Activated naive CD8-positive, alpha-beta T cell (primary cell): ENCODE measurements around the gene URM1.

Experiments
- H3K27ac Mint-ChIP-seq: one replicate; pipeline ENCODE4 v1.8.0; 2021; ENCODE audit warnings: mixed read lengths
- H3K27me3 Mint-ChIP-seq: one replicate; pipeline ENCODE4 v1.8.0; 2021; ENCODE audit warnings: mixed read lengths
- H3K36me3 Mint-ChIP-seq: one replicate; pipeline ENCODE4 v1.8.0; 2021; ENCODE audit warnings: mixed read lengths
- H3K4me1 Mint-ChIP-seq: one replicate; pipeline ENCODE4 v1.8.0; 2021; ENCODE audit warnings: low read depth, mixed read lengths
- H3K4me3 Mint-ChIP-seq: one replicate; pipeline ENCODE4 v1.8.0; 2021; ENCODE audit warnings: mild to moderate bottlenecking, mixed read lengths
- H3K9me3 Mint-ChIP-seq: one replicate; pipeline ENCODE4 v1.8.0; 2021; ENCODE audit warnings: low read depth, mixed read lengths

Gene URM1

DNA sequence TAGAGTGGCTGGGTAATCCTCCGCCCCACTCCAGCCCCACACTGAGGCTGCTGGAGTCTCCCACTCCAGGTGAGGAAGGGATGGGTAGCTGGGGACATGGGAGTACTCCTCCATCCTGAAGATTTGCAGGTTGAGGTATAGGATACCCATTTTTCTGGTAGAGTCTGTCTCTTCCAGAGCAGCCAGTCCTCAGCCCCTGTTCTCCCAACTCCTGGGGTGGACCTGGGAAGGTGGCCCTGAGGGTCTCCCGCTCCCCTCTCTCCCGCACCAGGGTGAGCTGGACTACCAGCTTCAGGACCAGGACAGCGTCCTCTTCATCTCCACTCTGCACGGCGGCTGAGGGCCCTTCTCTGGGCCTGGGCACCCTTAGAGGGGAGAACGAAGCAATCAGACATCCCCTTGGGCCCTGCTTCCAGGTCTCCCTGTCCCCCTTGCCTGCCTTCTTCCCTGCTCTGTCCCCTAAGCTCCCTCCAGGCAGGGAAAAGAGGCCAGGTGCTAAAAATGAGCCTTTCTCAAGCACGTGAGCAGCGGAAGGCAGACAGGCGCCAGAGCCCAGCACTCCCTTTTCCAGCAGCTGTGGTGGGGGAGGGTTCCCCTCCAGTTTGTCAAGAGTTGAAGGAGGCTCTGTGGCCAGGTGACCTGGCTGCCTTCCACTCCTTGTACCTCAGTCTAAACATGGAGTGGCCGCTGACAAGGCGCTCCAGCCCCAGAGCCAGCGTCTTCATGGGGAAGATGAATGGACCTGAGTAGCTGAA, 18.4 kb downstream of the URM1 start:
- no peaks in the 10 kb centered on the region for H3K4me1 Mint-ChIP-seq
- H3K36me3 Mint-ChIP-seq, result peaks cover 2% of the 10 kb centered on the region
- no peaks in the 10 kb centered on the region for H3K9me3 Mint-ChIP-seq
- H3K4me3 Mint-ChIP-seq, result no peak overlapping the region
- no peak overlapping the region for H3K27ac Mint-ChIP-seq
- H3K27me3 Mint-ChIP-seq, result no peaks in the 10 kb centered on the region

DNA sequence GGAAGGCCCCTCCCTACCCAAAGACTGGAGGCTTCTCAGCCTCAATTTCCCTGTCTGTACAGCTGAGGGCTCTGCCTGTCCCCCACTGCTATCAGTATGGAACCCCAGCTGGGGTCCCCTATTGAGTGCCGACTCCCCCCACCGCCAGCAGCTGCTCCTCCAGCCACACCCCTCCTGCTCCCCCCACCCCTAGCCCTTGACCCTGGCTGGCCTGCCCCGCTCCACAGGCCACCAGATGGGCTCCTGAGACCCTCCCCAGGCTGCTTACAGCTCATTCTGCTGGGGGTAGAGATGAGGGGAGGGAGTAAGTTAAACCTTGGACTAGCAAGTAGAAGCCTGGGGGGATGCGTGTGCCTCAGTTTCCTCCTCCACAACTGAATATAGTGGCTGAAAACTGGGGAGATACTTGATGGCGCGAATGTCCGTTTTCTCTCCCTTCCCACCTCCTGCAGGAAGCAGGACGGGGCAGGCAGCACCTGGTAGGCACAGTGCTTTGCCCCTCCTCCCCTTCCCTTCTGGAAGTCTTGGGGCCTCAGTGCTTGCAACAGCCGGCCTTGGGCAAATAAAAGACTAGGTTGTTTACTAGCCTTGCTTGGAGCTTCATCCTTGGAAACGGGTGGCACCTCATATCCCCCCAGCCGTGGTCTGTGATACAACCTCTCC, 19.1 kb downstream of the URM1 start:
- Mint-ChIP-seq H3K4me1 (no peaks in the 10 kb centered on the region), H3K36me3 (peaks cover 2% of the 10 kb centered on the region), H3K4me3 (no peak overlapping the region), H3K27me3 (no peaks in the 10 kb centered on the region), H3K9me3 (no peaks in the 10 kb centered on the region), H3K27ac (no peak overlapping the region)

DNA sequence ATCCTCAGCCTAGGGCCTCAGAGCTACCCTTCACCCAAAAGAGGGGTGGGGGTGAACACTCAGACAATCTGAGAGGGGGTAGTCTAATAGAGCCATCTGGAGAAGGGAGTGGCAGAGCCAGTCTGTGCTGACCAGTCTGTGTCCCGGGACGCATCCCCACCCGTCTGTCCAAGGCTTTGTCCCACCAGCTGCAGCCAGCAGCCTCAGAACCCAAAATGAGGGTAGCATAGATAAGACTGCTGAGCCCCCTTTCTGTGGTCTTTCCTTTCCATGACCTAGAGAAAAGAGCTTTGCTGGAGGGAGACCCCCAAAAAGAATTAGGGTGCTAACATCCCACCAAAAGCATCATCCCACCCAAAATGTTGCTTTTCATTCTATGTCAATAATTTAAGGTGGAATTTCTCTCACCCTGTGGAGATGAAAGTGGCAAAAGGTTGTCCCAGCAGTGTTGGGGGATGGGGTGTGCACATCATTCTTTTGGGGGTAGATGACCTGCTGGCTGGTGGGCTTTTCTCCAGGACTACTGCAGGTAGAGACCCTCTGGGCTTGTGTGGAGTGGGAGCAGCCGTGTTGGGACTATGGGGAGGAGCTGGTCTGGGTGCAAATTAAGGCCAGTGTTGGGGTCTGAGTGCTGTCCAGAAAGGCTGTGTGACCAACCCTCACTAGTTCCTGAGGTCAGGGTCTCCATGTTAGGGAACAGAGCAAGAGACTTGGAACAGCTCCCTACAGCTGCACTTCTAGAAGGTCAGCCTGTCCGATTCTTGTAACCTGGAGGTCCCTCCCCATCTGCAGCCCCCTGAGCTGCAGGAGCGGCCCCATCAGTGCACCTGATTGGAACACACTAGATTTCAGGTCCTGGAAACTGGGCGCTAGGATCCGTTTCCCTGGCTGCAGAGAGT, 19.9 kb downstream of the URM1 start:
- no peak overlapping the region for H3K27ac Mint-ChIP-seq
- H3K4me3 Mint-ChIP-seq, result no peak overlapping the region
- peaks cover 2% of the 10 kb centered on the region for H3K36me3 Mint-ChIP-seq
- H3K4me1 Mint-ChIP-seq, result no peaks in the 10 kb centered on the region
- no peaks in the 10 kb centered on the region for H3K9me3 Mint-ChIP-seq
- no peaks in the 10 kb centered on the region for H3K27me3 Mint-ChIP-seq

DNA sequence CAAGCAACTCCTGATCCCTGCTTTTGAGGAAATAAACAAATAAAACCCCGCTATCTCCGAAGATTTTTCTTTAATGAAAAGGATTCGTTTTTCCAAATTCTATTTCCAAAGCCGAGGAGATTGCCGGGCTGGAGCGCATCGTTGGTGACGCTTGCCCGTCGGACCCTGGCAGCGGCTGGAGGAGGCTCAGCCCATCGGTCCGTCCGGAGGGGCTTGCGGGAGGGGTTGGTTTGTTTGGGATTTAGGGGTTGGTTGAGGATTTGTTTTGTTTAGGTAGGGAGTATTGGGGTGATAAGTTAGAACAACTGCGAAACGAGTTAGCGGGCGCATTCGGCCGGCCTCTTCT, 20.8 kb downstream of the URM1 start:
- Mint-ChIP-seq H3K4me3 (no peak overlapping the region), H3K4me1 (peaks cover 3% of the 10 kb centered on the region), H3K27me3 (no peaks in the 10 kb centered on the region), H3K36me3 (peaks cover 2% of the 10 kb centered on the region), H3K9me3 (no peaks in the 10 kb centered on the region), H3K27ac (no peak overlapping the region)

DNA sequence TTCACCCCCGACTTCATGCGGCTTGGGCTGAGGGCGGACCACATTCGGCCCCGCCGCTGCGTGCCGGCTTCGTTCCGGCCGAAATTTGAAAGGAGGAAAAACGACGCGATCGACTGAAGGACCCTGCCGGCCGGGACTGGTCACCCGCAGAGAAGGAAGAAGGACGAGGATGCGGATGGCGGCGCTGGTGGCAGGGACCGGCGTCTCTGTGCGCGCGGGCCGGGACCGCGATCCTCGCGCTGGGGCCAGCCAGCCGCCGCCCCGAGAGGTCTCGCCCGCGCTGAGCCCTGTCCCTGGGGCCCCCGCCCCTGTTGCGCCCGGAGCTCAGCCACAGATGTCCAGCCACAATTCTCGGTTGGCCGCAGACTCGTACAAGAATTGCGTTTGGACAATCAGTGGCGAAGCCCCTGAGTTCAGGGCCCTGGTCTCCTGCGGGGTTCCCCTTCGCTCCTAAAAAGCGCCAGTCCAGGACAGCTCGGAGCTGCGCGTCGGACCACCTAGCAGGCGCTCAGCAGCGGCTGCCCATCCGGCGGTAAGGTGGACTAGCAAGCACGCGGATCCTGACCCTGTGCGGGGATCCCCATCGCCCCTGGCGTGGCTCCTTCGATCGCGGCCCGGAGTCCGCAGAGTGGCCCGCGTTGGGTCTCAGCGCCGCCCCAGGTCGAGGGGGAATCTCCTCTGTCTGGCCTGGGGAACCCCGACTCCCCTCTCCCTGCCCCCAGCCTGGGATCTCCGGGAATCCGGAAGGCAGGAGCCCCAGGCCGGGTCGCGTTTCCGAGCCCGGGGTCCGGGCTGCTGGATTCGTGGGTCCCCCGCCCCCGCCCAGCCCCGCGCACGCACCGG, 21.3 kb downstream of the URM1 start:
- peaks cover 2% of the 10 kb centered on the region for H3K36me3 Mint-ChIP-seq
- H3K9me3 Mint-ChIP-seq, result no peaks in the 10 kb centered on the region
- H3K4me3 Mint-ChIP-seq, result no peak overlapping the region
- no peak overlapping the region for H3K27ac Mint-ChIP-seq
- H3K27me3 Mint-ChIP-seq, result no peaks in the 10 kb centered on the region
- peaks cover 4% of the 10 kb centered on the region for H3K4me1 Mint-ChIP-seq

DNA sequence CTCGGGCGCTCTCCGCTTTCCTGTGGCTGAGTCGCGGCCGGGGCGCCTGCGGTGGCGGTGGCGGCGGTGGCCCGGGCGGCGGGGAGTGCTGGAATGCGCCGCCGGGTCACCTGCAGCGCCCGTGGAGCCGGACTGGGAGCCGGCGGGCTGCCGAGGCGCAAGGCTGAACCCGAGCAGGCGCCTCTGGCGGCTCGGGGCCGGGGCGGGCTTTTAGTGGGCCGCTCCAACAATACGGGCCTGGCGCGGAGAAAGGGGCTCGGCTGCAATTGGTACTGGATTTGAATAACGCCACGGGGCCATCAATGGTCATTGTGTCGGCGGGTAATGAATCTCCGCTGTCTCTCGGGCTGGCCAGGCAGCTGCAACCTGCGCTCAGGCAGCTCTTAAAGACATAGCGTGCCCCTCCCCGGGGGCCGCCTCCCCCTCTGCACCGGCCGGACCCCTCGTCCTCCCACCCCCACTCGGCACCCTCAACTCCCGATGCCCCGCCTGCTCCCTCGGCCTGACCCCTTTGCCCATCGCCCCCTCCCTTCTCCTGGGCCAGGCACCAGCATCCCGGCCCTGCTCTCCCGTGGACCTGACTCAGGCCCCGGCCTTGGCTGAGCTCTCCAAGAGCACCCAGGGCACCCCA, 22.1 kb downstream of the URM1 start:
- H3K9me3 Mint-ChIP-seq, result no peaks in the 10 kb centered on the region
- peaks cover 4% of the 10 kb centered on the region for H3K4me1 Mint-ChIP-seq
- H3K4me3 Mint-ChIP-seq, result no peak overlapping the region
- no peak overlapping the region for H3K27ac Mint-ChIP-seq
- peaks cover 2% of the 10 kb centered on the region for H3K36me3 Mint-ChIP-seq
- peaks cover 2% of the 10 kb centered on the region for H3K27me3 Mint-ChIP-seq

DNA sequence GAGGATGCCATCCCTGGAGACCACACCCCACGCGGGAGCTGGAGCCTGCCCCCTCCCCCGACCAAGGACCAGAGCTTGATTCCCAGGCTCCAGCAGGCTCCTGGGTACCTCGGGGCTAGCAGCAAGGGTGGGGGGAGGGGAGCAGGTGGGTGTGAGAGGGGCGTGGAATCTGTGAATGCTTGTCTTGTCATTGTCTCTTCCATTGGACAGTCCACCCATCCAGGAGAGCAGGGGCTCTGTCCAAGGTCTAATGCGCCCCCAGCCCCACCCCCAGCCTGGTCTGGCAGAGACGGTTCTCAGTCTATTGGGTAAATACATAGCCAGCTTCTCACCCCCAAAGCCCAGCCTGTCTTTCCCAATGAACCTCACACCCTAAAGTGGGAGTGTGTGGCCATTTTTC, 22.8 kb downstream of the URM1 start:
- Mint-ChIP-seq H3K4me3 (no peak overlapping the region), H3K9me3 (no peaks in the 10 kb centered on the region), H3K27me3 (peaks cover 2% of the 10 kb centered on the region), H3K4me1 (peaks cover 4% of the 10 kb centered on the region), H3K36me3 (peaks cover 2% of the 10 kb centered on the region), H3K27ac (no peak overlapping the region)

DNA sequence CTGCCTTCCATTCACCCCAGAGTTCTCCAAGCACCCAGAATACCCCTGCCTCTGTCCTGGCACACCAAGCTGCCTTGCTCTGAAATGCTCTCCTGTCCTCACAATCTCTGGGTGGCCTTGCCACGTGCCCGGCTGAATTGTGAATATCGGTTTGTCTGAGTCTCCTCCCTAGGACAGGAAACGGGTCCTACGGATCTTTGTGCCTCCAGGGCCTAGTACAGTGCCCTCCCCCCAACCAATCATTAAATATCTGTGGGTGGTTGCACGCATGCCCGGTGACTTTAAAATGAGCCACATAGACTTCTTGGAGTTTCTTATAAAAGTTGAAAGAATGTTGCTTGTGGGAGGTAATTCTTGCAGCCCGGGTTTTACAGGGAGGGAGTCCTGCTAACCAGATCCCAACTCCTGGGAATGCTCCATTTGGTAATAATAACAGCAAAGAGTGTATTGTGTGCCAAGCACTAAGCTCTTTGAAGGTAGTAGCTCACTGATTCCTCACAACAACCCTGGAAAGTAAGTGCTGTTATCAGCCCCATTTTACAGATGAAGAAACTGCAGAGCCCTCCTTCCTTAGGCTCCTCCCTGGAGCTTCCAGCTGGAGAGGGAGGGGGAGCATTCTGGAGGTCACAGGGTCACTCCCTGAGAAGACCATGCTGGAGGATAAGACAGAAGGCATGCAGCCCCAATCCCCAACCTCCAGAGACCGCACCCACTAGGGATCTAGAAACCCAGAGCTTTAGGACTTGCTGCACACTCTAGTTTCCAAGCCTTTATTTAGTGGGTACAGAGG, 23.4 kb downstream of the URM1 start:
- Mint-ChIP-seq H3K36me3 (peaks cover 2% of the 10 kb centered on the region), H3K4me3 (no peak overlapping the region), H3K27me3 (peaks cover 2% of the 10 kb centered on the region), H3K9me3 (no peaks in the 10 kb centered on the region), H3K27ac (no peak overlapping the region), H3K4me1 (peaks cover 4% of the 10 kb centered on the region)

DNA sequence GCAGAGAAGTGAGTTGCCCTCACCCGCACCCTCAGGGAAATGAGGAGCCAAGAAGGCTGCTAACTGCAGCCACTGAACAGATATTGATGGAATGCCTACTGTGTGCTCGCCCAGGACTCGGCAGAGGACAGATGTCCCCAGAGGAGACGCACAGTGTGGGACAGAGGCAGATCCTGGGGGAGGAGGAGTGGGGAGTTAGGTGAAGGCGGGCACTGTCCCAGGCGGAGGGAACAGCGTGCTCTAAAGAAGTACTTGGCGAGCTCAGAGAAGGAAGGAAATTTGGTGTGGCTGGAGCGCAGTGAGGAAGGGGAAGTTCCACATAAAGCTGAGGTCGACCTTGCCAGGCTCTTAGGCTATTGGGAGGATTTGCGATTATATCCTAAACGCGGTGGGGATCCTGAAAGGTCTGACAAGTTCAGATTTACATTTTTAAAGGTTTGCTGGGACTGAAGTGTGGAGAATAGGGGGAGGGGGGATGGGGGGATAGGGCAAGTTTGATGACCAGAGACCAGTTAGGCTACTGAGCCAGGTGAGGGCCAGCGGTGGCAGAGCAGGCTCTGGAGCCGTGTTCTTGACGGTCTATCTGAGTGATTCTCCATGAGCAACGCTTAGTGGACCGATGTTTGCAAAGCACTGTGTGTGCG, 25.9 kb downstream of the URM1 start:
- Mint-ChIP-seq H3K27ac (peak overlapping the region; percentile 5), H3K9me3 (no peaks in the 10 kb centered on the region), H3K27me3 (peaks cover 2% of the 10 kb centered on the region), H3K4me3 (no peak overlapping the region), H3K4me1 (peaks cover 4% of the 10 kb centered on the region), H3K36me3 (peaks cover 2% of the 10 kb centered on the region)

DNA sequence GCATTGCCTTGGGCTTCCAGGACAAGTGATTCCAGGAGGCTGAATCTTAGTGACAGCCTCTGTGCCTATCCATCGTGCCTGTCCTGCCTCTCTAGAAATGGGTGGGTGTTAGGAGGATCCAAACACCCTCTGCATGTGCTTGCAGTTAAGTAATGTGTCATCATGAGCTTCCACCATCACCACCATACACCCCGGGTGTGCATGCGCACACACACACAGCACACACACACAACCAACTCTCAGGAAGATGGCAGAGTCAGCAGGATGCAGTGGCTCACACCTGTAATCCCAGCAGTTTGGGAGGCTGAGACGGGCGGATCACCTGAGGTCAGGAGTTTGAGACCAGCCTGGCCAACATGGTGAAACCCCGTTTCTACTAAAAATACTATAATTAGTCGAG, 26.7 kb downstream of the URM1 start:
- H3K36me3 Mint-ChIP-seq, result peaks cover 2% of the 10 kb centered on the region
- peaks cover 4% of the 10 kb centered on the region for H3K4me1 Mint-ChIP-seq
- H3K9me3 Mint-ChIP-seq, result no peaks in the 10 kb centered on the region
- no peak overlapping the region for H3K27ac Mint-ChIP-seq
- no peak overlapping the region for H3K4me3 Mint-ChIP-seq
- peaks cover 2% of the 10 kb centered on the region for H3K27me3 Mint-ChIP-seq

DNA sequence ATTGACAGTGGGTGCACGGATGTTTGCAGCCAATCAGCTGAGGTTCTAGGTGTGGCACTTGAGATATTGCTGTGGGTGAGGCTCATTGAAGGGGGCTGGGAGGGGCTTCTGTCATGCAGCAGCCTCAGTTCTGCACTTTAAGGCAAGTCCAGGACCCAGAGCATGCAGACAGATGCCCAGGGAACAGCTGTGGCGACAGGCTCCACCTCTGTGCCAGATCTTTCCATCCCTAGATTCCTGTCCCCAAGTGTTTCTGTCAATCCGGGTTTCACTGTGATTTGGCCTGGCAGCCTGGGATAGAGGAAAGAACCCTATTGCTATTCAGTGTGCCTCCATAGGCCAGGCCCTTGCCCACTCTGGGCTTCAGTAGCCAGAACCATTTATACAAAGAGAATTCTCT, 28.7 kb downstream of the URM1 start:
- Mint-ChIP-seq H3K9me3 (no peaks in the 10 kb centered on the region), H3K27me3 (peaks cover 2% of the 10 kb centered on the region), H3K36me3 (no peaks in the 10 kb centered on the region), H3K27ac (no peak overlapping the region), H3K4me3 (no peak overlapping the region), H3K4me1 (peaks cover 4% of the 10 kb centered on the region)

DNA sequence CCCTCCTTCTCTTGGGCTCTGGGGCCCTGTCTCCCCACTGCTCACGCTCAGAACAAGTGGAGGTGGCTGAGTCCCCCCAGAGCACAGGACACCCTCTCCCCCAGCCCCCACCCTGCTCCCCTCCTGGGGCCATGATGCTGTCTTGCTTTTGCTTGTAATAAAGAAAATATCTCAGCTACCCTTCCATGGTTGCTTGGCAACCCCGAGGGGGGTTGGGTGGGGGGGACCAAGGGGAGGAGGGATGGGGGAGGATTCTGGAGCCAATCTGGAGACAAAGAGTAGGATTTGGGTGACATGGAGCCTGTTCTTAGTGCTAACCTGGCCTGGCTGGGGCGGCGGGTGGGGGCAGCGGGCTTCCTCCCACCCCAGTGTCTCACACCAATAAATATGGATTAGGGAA, 33.4 kb downstream of the URM1 start:
- Mint-ChIP-seq H3K9me3 (no peaks in the 10 kb centered on the region), H3K27ac (no peak overlapping the region), H3K4me3 (no peak overlapping the region), H3K36me3 (no peaks in the 10 kb centered on the region), H3K27me3 (peaks cover 2% of the 10 kb centered on the region), H3K4me1 (no peaks in the 10 kb centered on the region)

DNA sequence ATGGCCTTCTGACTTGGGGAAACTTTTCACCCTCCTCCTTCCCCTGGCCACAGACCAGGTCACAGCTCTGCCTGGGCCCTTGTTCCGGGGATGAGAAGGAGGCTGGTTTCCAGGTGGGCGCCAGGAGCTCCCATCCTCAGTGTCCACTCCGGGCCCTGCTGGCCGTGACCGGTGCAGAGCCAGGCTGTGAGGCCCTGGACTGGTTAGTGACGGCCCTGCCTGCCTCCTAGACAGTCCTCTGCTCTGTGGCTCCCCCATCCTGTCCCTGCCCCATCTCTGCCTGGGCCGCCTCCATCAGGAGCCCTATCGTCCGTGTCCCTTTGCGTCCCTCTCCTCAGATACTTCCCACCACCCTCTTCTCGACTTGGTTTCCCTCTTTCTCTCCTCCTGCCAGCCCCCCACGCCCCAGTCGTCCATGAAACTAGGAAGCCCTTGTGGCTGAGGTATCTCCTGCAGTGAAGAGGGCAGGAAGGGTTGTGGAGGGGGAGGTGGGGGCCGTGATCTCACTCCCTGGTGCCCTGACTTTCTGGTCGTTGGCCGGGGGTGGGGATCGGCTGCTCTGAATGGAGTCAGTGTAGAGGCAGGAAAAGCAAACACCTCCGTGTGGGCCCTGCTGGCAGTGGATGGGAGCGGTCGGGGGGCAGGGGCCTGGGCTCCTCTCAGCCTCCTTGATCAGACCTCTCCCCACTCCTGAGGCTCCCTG, 34.1 kb downstream of the URM1 start:
- no peaks in the 10 kb centered on the region for H3K9me3 Mint-ChIP-seq
- no peak overlapping the region for H3K27ac Mint-ChIP-seq
- peaks cover 2% of the 10 kb centered on the region for H3K27me3 Mint-ChIP-seq
- H3K36me3 Mint-ChIP-seq, result no peaks in the 10 kb centered on the region
- no peaks in the 10 kb centered on the region for H3K4me1 Mint-ChIP-seq
- H3K4me3 Mint-ChIP-seq, result no peak overlapping the region
